CD4-positive, CD25-positive, alpha-beta regulatory T cell (primary cell): Measurements from ENCODE around the gene DNAJC6. TPM values are rescaled to one million over a fixed set of nuclear protein-coding genes. Genes with fewer than 3 reads are reported as not detected.

ENCODE experiments used
- ATAC-seq, 2 donors: fragments of 150-1000 bp; cut with Tn5 transposase; one replicate each; pipeline ENCODE4 v1.10.0; 2021; ENCODE audit warnings: low read depth in 2 of 2, moderate number of reproducible peaks in 2 of 2, moderate library complexity in 1 of 2
- DNase-seq, 3 donors: peaks; one replicate each; pipeline versions ENCODE4 v3.0.0 to v3.0.0-alpha.2; 2012 to 2022; ENCODE audit warnings: mixed read lengths in 1 of 3
- H3K27ac ChIP-seq: one replicate; pipeline ENCODE4 v1.7.0; 2013; ENCODE audit warnings: mild to moderate bottlenecking, low read length; ENCODE audit not compliant: insufficient read depth, poor library complexity, severe bottlenecking
- H3K27me3 ChIP-seq: one replicate; pipeline ENCODE4 v1.7.0; 2013; ENCODE audit warnings: low read length; ENCODE audit not compliant: control insufficient read depth, insufficient read depth
- H3K36me3 ChIP-seq: one replicate; pipeline ENCODE4 v1.7.0; 2013; ENCODE audit warnings: mild to moderate bottlenecking, low read length, moderate library complexity; ENCODE audit not compliant: control insufficient read depth, insufficient read depth
- H3K4me1 ChIP-seq: 2 replicates; pipeline ENCODE4 v1.7.0; 2013; ENCODE audit warnings: mild to moderate bottlenecking, low read length; ENCODE audit not compliant: insufficient read depth, control insufficient read depth, poor library complexity, severe bottlenecking
- H3K4me3 ChIP-seq: one replicate; pipeline ENCODE4 v1.7.0; 2013; ENCODE audit warnings: low read depth, mild to moderate bottlenecking, low read length, moderate library complexity
- H3K9me3 ChIP-seq, 2 experiments: 1 replicate in 1 of 2; 2 replicates in 1 of 2; pipeline ENCODE4 v1.7.0; 2013; ENCODE audit warnings: low read length in 2 of 2, mild to moderate bottlenecking in 1 of 2, moderate library complexity in 1 of 2; ENCODE audit not compliant: control insufficient read depth in 2 of 2
- H3K27ac Mint-ChIP-seq, 3 donors: one replicate each; pipeline ENCODE4 v1.8.0; 2020 to 2022; ENCODE audit warnings: mild to moderate bottlenecking in 3 of 3, mixed read lengths in 3 of 3, moderate library complexity in 2 of 3
- H3K27me3 Mint-ChIP-seq: one replicate; pipeline ENCODE4 v1.8.0; 2022; ENCODE audit warnings: mild to moderate bottlenecking, mixed read lengths
- H3K36me3 Mint-ChIP-seq: one replicate; pipeline ENCODE4 v1.8.0; 2020; ENCODE audit warnings: mixed read lengths
- H3K4me1 Mint-ChIP-seq, 4 donors: one replicate each; pipeline ENCODE4 v1.8.0; 2020 to 2022; ENCODE audit warnings: mixed read lengths in 4 of 4, mild to moderate bottlenecking in 1 of 4
- H3K4me3 Mint-ChIP-seq, 4 donors: one replicate each; pipeline ENCODE4 v1.8.0; 2020 to 2022; ENCODE audit warnings: mild to moderate bottlenecking in 4 of 4, mixed read lengths in 4 of 4, moderate library complexity in 3 of 4
- H3K9me3 Mint-ChIP-seq, 7 donors: one replicate each; pipeline ENCODE4 v1.8.0; 2020 to 2022; ENCODE audit warnings: mixed read lengths in 7 of 7, mild to moderate bottlenecking in 3 of 7, moderate library complexity in 2 of 7
- polyA plus RNA-seq, 4 donors: library from polyadenylated mRNA; unstranded; fragments of 300-500 nt; fragmentation: Illumina TruSeq; gene quantifications; one replicate each; pipeline ENCODE4 v1.2.3, GENCODE V29; 2021
- total RNA-seq: library from RNA; stranded (reverse); gene quantifications from one replicate; pipeline ENCODE4 v1.2.3, GENCODE V29; 2022

The DNAJC6 gene
- total and polyA plus RNA-seq, 5 donors from 2014 or later = 0.07 to 1.9 (median 0.82) TPM; not detected in 1

DNA sequence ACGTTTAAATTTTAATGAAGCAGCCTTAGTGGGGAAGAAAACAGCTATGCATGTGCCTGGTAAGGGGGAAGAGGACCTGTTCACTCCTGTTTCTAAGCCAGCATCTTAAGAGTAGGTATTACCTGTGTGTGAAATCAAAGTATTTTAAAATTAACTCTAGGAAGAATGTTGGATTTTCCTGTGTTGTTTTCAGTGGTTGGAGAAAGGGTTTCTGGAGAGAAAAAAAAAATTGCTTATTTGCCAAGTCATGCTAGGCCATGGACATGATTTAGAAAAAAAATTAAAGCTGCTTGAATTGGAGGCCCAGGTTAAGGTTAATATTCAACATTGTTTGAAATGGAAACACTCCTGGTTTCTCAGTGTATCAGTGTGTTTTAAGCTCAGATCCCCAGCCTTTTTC, 42.9 kb upstream of the DNAJC6 start:
- Mint-ChIP-seq H3K36me3 (no peaks in the 10 kb centered on the region), H3K4me1 (peaks cover 0 to 20% (median 11%) of the 10 kb centered on the region in 4 donors), H3K4me3 (peak overlapping the region; percentile 1 to 76 (median 44)), H3K27me3 (peaks cover 57% of the 10 kb centered on the region), H3K27ac (peak overlapping the region in 1 of 3 donors; percentile 25), H3K9me3 (no peaks in the 10 kb centered on the region)
- H3K9me3 ChIP-seq = no peaks in the 10 kb centered on the region
- H3K4me3 ChIP-seq = peak overlapping the region; percentile 41
- ATAC-seq = no peak
- peaks cover 29% of the 10 kb centered on the region for H3K27me3 ChIP-seq
- H3K4me1 ChIP-seq = peaks cover 11% of the 10 kb centered on the region
- no peak overlapping the region for H3K27ac ChIP-seq
- DNase-seq = no peak
- H3K36me3 ChIP-seq = no peaks in the 10 kb centered on the region

- no peaks in the 10 kb centered on the region for H3K36me3 Mint-ChIP-seq
- no peak overlapping the region for H3K27ac Mint-ChIP-seq
- H3K4me1 Mint-ChIP-seq = peaks cover 0 to 20% (median 11%) of the 10 kb centered on the region in 4 donors
- ATAC-seq (no peak), DNase-seq (no peak)
- no peaks in the 10 kb centered on the region for H3K36me3 ChIP-seq
- peaks cover 11% of the 10 kb centered on the region for H3K4me1 ChIP-seq
- peaks cover 29% of the 10 kb centered on the region for H3K27me3 ChIP-seq
- peaks cover 57% of the 10 kb centered on the region for H3K27me3 Mint-ChIP-seq
- H3K9me3 Mint-ChIP-seq = no peaks in the 10 kb centered on the region
- H3K9me3 ChIP-seq = no peaks in the 10 kb centered on the region
- no peak overlapping the region for H3K27ac ChIP-seq
- no peak overlapping the region for H3K4me3 ChIP-seq
- no peak overlapping the region for H3K4me3 Mint-ChIP-seq
Measured at GRCh38 chr1:65267271-65267670, 42.1 kb upstream of the DNAJC6 start.

- no peak for ATAC-seq
- H3K36me3 Mint-ChIP-seq = no peaks in the 10 kb centered on the region
- H3K4me1 ChIP-seq = peaks cover 11% of the 10 kb centered on the region
- no peak overlapping the region for H3K27ac Mint-ChIP-seq
- H3K27me3 ChIP-seq = peaks cover 29% of the 10 kb centered on the region
- H3K27ac ChIP-seq = no peak overlapping the region
- no peak for DNase-seq
- peaks cover 0 to 20% (median 11%) of the 10 kb centered on the region in 4 donors for H3K4me1 Mint-ChIP-seq
- H3K4me3 Mint-ChIP-seq = no peak overlapping the region
- no peak overlapping the region for H3K4me3 ChIP-seq
- H3K36me3 ChIP-seq = no peaks in the 10 kb centered on the region
- H3K9me3 Mint-ChIP-seq = no peaks in the 10 kb centered on the region
- H3K9me3 ChIP-seq = no peaks in the 10 kb centered on the region
- peaks cover 53% of the 10 kb centered on the region for H3K27me3 Mint-ChIP-seq
Measured at GRCh38 chr1:65267683-65268082, 41.7 kb upstream of the DNAJC6 start.

GRCh38 chr1:65269612-65270011, 39.7 kb upstream of the DNAJC6 start:
- Mint-ChIP-seq H3K36me3 (no peaks in the 10 kb centered on the region), H3K27me3 (peaks cover 46% of the 10 kb centered on the region), H3K9me3 (no peaks in the 10 kb centered on the region), H3K4me3 (no peak overlapping the region), H3K4me1 (peaks cover 0 to 15% (median 6%) of the 10 kb centered on the region in 4 donors), H3K27ac (no peak overlapping the region)
- Histone ChIP-seq H3K27me3 (peaks cover 16% of the 10 kb centered on the region), H3K9me3 (no peaks in the 10 kb centered on the region), H3K27ac (no peak overlapping the region), H3K36me3 (no peaks in the 10 kb centered on the region), H3K4me3 (no peak overlapping the region), H3K4me1 (peaks cover 11% of the 10 kb centered on the region)
- DNase-seq = no peak
- ATAC-seq = no peak

GRCh38 chr1:65276197-65276939, 33.0 kb upstream of the DNAJC6 start:
- Histone ChIP-seq H3K27ac (no peak overlapping the region), H3K4me1 (no peaks in the 10 kb centered on the region), H3K27me3 (peaks cover 1% of the 10 kb centered on the region), H3K4me3 (no peak overlapping the region), H3K9me3 (no peaks in the 10 kb centered on the region), H3K36me3 (no peaks in the 10 kb centered on the region)
- H3K4me3 Mint-ChIP-seq = no peak overlapping the region
- H3K27me3 Mint-ChIP-seq = peaks cover 17% of the 10 kb centered on the region
- DNase-seq (no peak), ATAC-seq (no peak)
- no peak overlapping the region for H3K27ac Mint-ChIP-seq
- H3K4me1 Mint-ChIP-seq = no peaks in the 10 kb centered on the region
- no peaks in the 10 kb centered on the region for H3K36me3 Mint-ChIP-seq
- no peaks in the 10 kb centered on the region for H3K9me3 Mint-ChIP-seq

DNA sequence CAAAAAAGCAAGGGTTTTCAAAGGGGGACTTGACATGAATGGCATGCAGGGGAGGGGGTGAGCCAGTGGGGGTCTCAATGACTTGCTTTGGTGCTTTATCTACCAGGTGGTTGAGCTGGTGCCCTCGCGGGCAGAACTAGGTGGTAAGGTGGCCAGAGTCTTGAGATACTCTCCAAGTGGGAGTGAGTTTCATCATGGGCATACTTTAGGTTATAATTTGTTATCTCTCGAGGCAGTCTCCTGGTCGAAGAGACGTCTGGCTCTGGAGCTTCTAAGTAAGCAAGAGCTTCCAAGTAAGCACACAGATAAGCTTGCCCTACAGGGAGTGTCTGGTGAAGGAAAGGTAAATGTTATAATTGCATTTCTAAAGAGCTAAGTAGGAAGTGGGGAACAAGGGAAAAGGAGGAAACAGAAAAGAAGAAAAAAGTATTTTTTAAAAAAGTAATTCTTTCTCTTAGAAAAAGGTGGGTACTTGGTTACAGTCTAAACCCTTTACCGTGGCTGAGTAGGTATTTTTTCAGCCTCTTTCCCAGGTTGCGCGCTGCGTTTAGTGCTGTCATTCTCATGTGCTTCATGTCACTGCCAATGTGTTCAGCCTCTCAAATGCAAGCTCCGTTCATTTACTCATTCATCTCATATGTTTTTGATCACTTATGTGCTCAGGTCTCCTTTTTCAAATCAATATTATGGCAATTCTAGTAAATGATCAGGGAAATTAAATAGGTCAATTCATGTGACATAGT, 31.6 kb upstream of the DNAJC6 start:
- ATAC-seq = no peak
- H3K27me3 ChIP-seq = peaks cover 1% of the 10 kb centered on the region
- H3K4me3 Mint-ChIP-seq = no peak overlapping the region

GRCh38 chr1:65278376-65279069, 30.8 kb upstream of the DNAJC6 start:
- Histone ChIP-seq H3K36me3 (no peaks in the 10 kb centered on the region), H3K9me3 (no peaks in the 10 kb centered on the region), H3K4me3 (no peak overlapping the region), H3K27ac (no peak overlapping the region), H3K27me3 (peaks cover 1% of the 10 kb centered on the region), H3K4me1 (no peaks in the 10 kb centered on the region)
- Mint-ChIP-seq H3K27ac (no peak overlapping the region), H3K4me3 (no peak overlapping the region), H3K9me3 (no peaks in the 10 kb centered on the region), H3K4me1 (no peaks in the 10 kb centered on the region), H3K36me3 (no peaks in the 10 kb centered on the region), H3K27me3 (peaks cover 13% of the 10 kb centered on the region)
- ATAC-seq (no peak), DNase-seq (no peak)

More for the DNA sequence above, 31.6 kb upstream of the DNAJC6 start:
- Histone ChIP-seq H3K4me1 (no peaks in the 10 kb centered on the region), H3K9me3 (no peaks in the 10 kb centered on the region), H3K4me3 (no peak overlapping the region), H3K36me3 (no peaks in the 10 kb centered on the region), H3K27ac (no peak overlapping the region)
- H3K36me3 Mint-ChIP-seq = no peaks in the 10 kb centered on the region
- no peaks in the 10 kb centered on the region for H3K4me1 Mint-ChIP-seq
- DNase-seq = no peak
- H3K27me3 Mint-ChIP-seq = peaks cover 17% of the 10 kb centered on the region
- no peaks in the 10 kb centered on the region for H3K9me3 Mint-ChIP-seq
- H3K27ac Mint-ChIP-seq = no peak overlapping the region
